Measurements from ENCODE around the gene DYSF.

DNA sequence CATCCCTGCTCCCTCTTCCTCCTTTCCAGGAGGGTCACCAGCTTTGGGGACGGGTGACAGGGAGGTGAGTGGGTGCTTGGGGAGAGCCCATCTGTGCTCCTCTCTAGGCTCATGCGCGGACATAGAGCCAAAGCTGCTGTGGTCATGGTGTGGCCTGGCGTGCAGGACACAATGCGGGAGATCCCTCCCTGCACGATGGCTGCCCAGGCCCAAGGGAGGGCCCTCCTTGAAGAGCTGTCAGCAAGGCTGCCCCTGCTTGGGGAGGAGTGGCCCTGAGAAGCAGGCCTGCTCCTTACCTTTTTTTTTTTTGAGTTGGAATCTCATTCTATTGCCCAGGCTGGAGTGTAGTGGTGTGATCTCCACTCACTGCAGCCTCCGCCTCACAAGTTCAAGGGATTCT lies 111.4 kb downstream of the DYSF start:
- TF ChIP-seq, protein P1, sequence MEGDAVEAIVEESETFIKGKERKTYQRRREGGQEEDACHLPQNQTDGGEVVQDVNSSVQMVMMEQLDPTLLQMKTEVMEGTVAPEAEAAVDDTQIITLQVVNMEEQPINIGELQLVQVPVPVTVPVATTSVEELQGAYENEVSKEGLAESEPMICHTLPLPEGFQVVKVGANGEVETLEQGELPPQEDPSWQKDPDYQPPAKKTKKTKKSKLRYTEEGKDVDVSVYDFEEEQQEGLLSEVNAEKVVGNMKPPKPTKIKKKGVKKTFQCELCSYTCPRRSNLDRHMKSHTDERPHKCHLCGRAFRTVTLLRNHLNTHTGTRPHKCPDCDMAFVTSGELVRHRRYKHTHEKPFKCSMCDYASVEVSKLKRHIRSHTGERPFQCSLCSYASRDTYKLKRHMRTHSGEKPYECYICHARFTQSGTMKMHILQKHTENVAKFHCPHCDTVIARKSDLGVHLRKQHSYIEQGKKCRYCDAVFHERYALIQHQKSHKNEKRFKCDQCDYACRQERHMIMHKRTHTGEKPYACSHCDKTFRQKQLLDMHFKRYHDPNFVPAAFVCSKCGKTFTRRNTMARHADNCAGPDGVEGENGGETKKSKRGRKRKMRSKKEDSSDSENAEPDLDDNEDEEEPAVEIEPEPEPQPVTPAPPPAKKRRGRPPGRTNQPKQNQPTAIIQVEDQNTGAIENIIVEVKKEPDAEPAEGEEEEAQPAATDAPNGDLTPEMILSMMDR (optimal IDR thresholded peaks at IDR 0.05 in 1 of 3, IDR thresholded peaks at IDR 0.05 in 1 of 3, conservative IDR thresholded peaks at IDR 0.05 in 1 of 3; ENCODE audit: extremely low read depth in 1 of 3, insufficient read depth in 2 of 3, low read length in 3 of 3) = no peak
- TF ChIP-seq EZH2 (IDR thresholded peaks at IDR 0.05; ENCODE audit: low read length) = no peak

All from keratinocyte (primary cell).